HG03457 (cell line): Measurements from ENCODE around the gene FKBP1C.

Experiments
- ATAC-seq: cut with Tn5 transposase; IDR thresholded peaks from one replicate; pipeline ENCODE4 v1.9.1; 2021; ENCODE audit warnings: moderate number of reproducible peaks; ENCODE audit not compliant: unreplicated experiment

Gene FKBP1C

GRCh38 chr6:63261820-63262219 is 50.6 kb downstream of the FKBP1C start:
- no peak for ATAC-seq
